PC-9 (cell line): ENCODE data around the gene LSM12.

Experiments used
- EZH2 ChIP-seq: fragments of 200-600 bp; sonication (generic); IDR thresholded peaks from 2 replicates; pipeline ENCODE4 v1.8.0; 2017; ENCODE audit warnings: antibody characterized with exemption, low read depth
- TF ChIP-seq, protein P1 (sequence below): fragments of 200-600 bp; sonication (generic); conservative IDR thresholded peaks from 2 replicates; pipeline ENCODE4 v1.6.1; 2017; ENCODE audit warnings: mixed run types, antibody characterized with exemption, mild to moderate bottlenecking, moderate library complexity

DNA sequence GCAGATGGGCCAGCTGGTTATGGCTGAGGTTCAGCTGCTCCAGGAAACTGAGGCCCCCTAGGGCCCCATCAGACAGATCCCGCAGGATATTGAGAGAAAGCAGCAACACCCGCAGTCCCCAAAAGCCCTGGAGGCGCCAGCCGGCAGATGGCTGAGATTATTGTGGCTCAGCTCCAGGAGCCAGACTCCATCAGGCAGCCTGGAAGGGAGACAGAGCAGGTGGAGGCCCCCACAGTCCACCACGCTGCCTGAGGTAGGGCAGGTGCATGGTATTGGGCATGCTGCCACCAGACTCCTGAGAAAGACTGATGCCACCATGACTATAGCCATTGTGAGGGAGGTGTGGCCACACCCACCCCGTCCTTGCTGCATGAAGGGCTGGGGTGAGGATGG lies 42.2 kb downstream of the LSM12 start:
- TF ChIP-seq, protein P1, sequence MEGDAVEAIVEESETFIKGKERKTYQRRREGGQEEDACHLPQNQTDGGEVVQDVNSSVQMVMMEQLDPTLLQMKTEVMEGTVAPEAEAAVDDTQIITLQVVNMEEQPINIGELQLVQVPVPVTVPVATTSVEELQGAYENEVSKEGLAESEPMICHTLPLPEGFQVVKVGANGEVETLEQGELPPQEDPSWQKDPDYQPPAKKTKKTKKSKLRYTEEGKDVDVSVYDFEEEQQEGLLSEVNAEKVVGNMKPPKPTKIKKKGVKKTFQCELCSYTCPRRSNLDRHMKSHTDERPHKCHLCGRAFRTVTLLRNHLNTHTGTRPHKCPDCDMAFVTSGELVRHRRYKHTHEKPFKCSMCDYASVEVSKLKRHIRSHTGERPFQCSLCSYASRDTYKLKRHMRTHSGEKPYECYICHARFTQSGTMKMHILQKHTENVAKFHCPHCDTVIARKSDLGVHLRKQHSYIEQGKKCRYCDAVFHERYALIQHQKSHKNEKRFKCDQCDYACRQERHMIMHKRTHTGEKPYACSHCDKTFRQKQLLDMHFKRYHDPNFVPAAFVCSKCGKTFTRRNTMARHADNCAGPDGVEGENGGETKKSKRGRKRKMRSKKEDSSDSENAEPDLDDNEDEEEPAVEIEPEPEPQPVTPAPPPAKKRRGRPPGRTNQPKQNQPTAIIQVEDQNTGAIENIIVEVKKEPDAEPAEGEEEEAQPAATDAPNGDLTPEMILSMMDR = no peak
- TF ChIP-seq EZH2 = no peak
